PC-9 (cell line): ENCODE results near the gene PLEKHG4B.

Experiments
- CTCF ChIP-seq: fragments of 200-600 bp; sonication (generic); conservative IDR thresholded peaks from 2 replicates; pipeline ENCODE4 v1.6.1; 2017; ENCODE audit warnings: mixed run types, antibody characterized with exemption, mild to moderate bottlenecking, moderate library complexity
- EZH2 ChIP-seq: fragments of 200-600 bp; sonication (generic); IDR thresholded peaks from 2 replicates; pipeline ENCODE4 v1.8.0; 2017; ENCODE audit warnings: antibody characterized with exemption, low read depth

- TF ChIP-seq CTCF = no peak
- TF ChIP-seq EZH2 = no peak
Measured at GRCh38 chr5:181566-181965, 89.6 kb downstream of the PLEKHG4B start.
